A549 (cell line): ENCODE results near the gene CCDC190. TPM values are rescaled to one million over a fixed set of nuclear protein-coding genes. Genes with fewer than 3 reads are reported as not detected.

ENCODE experiments used
- polyA plus RNA-seq, 4 experiments: library from polyadenylated mRNA; depleted of rRNA in 3 of 4; stranded (reverse); fragments of >200 nt; fragmentation: RNase III in 1 of 4; extraction: RNeasy Plus Mini Kit Qiagen cat#74134 plus additional on column Dnase treatment in 1 of 4; gene quantifications; 2 replicates in 3 of 4; 3 replicates in 1 of 4; pipeline ENCODE4 v1.2.3, GENCODE V29; 2011 to 2017

CCDC190 gene
- polyA plus RNA-seq, 2 of the 4 experiments (the other 2 are of a cell fraction): not detected

Other genes starting within 250 kb of the CCDC190 start
- 0.46 and 0.49 TPM in 2 replicates for gene DDR2, start 228.7 kb downstream of the CCDC190 start, polyA plus RNA-seq (2011; rRNA removed)
- 0.12 to 0.14 TPM (median 0.14 TPM) in 3 replicates for gene DDR2, start 228.7 kb downstream of the CCDC190 start, polyA plus RNA-seq (2017; fragmentation: RNase III; extraction: RNeasy Plus Mini Kit Qiagen cat#74134 plus additional on column Dnase treatment)
- gene HSD17B7, start 70.5 kb downstream of the CCDC190 start, polyA plus RNA-seq (2011; rRNA removed): 22.1 and 23.4 TPM in 2 replicates
- gene HSD17B7, start 70.5 kb downstream of the CCDC190 start, polyA plus RNA-seq (2017; fragmentation: RNase III; extraction: RNeasy Plus Mini Kit Qiagen cat#74134 plus additional on column Dnase treatment): 10.4 to 14.6 TPM (median 14.0 TPM) in 3 replicates
- 0.05 and 0.07 TPM in 2 replicates for gene RGS4, start 208.2 kb upstream of the CCDC190 start, polyA plus RNA-seq (2011; rRNA removed)
- 0.03 TPM in 1 of 3 replicates, not detected in the others for gene RGS4, start 208.2 kb upstream of the CCDC190 start, polyA plus RNA-seq (2017; fragmentation: RNase III; extraction: RNeasy Plus Mini Kit Qiagen cat#74134 plus additional on column Dnase treatment)